A549 (cell line): ENCODE data around the gene ANKS1B.

ENCODE experiments used
- BHLHE40 ChIP-seq: IDR thresholded peaks from 2 replicates; pipeline ENCODE4 v1.6.1; 2012; ENCODE audit warnings: low read depth, low read length, inconsistent platforms
- CHD4 ChIP-seq: fragments of 200-600 bp; sonication (generic); IDR thresholded peaks from 2 replicates; pipeline ENCODE4 v1.6.1; 2016; ENCODE audit warnings: antibody characterized with exemption, mild to moderate bottlenecking, borderline replicate concordance
- CTCF ChIP-seq: fragments of >200 bp; sonication (Bioruptor Twin); formaldehyde crosslinking; IDR thresholded peaks from 3 replicates; pipeline ENCODE4 v1.5.1; 2016
- ESRRA ChIP-seq: fragments of 150-350 bp; IDR thresholded peaks from 2 replicates; pipeline ENCODE4 v1.6.1; 2014; ENCODE audit warnings: mild to moderate bottlenecking, low read length, borderline replicate concordance
- MAX ChIP-seq: IDR thresholded peaks from 2 replicates; pipeline ENCODE4 v1.6.1; 2012
- NFE2L2 ChIP-seq: fragments of 150-350 bp; conservative IDR thresholded peaks from 2 replicates; pipeline ENCODE4 v1.6.1; 2014; ENCODE audit warnings: low read length
- POLR2A ChIP-seq: IDR thresholded peaks from 2 replicates; pipeline ENCODE4 v1.6.1; 2012; ENCODE audit warnings: mild to moderate bottlenecking, low read length
- RAD21 ChIP-seq, 2 experiments: fragments of >200 bp in 1 of 2; sonication (Bioruptor Twin) in 1 of 2; formaldehyde crosslinking in 1 of 2; IDR thresholded peaks in 1 of 2; conservative IDR thresholded peaks in 1 of 2; 2 replicates in 1 of 2; 3 replicates in 1 of 2; pipeline ENCODE4 v1.6.1; 2012 to 2018; ENCODE audit warnings: inconsistent platforms in 1 of 2
- RCOR1 ChIP-seq: fragments of 150-350 bp; IDR thresholded peaks from 2 replicates; pipeline ENCODE4 v1.6.1; 2014; ENCODE audit warnings: antibody characterized with exemption, low read length, low read depth
- RFX5 ChIP-seq: fragments of 450-650 bp; IDR thresholded peaks from 2 replicates; pipeline ENCODE4 v1.7.1; 2014; ENCODE audit warnings: antibody characterized with exemption, mild to moderate bottlenecking, moderate library complexity
- SMC3 ChIP-seq: fragments of >200 bp; sonication (Bioruptor Twin); formaldehyde crosslinking; IDR thresholded peaks from 3 replicates; pipeline ENCODE4 v1.6.1; 2018; ENCODE audit warnings: inconsistent platforms
- SREBF2 ChIP-seq: fragments of 450-650 bp; IDR thresholded peaks from 2 replicates; pipeline ENCODE4 v1.6.1; 2014; ENCODE audit warnings: mild to moderate bottlenecking, moderate library complexity

GRCh38 chr12:98754095-98754494 lies 1230.6 kb downstream of the ANKS1B start:
- TF ChIP-seq CTCF (no peak), NFE2L2 (no peak), POLR2A (no peak), RAD21 (conservative IDR thresholded peaks at IDR 0.05 in 1 of 2, IDR thresholded peaks at IDR 0.05 in 1 of 2) (no peak), MAX (peak; percentile 12; the same call in 1 of the 2 replicates), ESRRA (no peak), RFX5 (no peak), CHD4 (no peak), SMC3 (no peak), SREBF2 (no peak), BHLHE40 (no peak), RCOR1 (no peak)
